ENCODE data around the gene ETV4.
"Not testable (repeated sequence)": the region's sequence is repeated elsewhere in the genome, so short reads cannot be mapped to it uniquely, and the experiment has no call there.

ETV4 gene

DNA sequence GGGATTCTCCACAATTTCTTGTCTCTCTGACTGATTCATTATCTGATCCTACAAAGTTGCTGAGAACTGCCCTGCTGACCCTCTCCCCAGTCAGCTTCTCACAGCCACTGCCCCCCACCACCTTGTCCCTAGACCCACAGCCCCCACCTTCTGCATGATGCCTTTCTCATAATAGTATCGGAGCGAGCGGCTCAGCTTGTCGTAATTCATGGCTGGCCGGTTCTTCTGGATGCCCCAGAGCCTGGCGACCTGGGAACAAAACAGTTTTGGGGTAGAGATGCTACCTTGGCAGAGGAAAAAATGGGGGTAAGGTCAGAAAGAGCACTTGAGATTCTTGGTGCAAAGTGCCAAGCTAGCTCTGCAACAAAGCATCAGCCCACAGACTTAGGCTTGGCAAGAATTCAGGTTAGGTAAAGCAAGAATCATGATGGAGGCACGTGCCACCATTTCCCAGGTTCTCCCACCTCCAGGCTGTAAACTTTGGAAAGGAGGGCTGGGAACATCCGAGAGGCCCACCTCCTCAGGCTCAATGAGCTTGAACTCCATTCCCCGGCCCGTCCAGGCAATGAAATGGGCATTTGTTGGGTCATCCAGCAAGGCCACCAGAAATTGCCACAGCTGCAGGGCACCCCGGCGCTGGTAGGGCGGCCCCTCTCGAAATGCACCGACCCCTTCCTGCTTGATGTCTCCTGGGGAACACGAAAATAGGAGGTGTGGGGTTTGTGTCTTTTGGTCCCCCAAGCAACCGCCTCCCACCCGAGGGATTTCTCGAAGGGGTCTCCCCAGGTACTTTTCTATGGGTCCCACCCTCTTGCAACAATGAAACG is 16.9 kb downstream of the ETV4 start:
- Mint-ChIP-seq H3K27ac (peak overlapping the region; percentile 16), H3K27me3 (no peaks in the 10 kb centered on the region), H3K9me3 (no peaks in the 10 kb centered on the region), H3K4me3 (no peak overlapping the region), H3K36me3 (peaks cover 30 to 39% of the 10 kb centered on the region in 2 donors), H3K4me1 (peaks cover 6 to 7% of the 10 kb centered on the region in 2 donors)
- DNase-seq (no peak), ATAC-seq (replicated peaks) (no peak)

- DNase-seq (no peak), ATAC-seq (replicated peaks) (no peak)
- no peak overlapping the region for H3K4me3 Mint-ChIP-seq
- no peak overlapping the region for H3K27ac Mint-ChIP-seq
- peaks cover 6 to 7% of the 10 kb centered on the region in 2 donors for H3K4me1 Mint-ChIP-seq
- H3K27me3 Mint-ChIP-seq, result no peaks in the 10 kb centered on the region
- H3K9me3 Mint-ChIP-seq, result no peaks in the 10 kb centered on the region
- peaks cover 30 to 43% of the 10 kb centered on the region in 2 donors for H3K36me3 Mint-ChIP-seq
Observed at GRCh38 chr17:43528319-43528987, 17.7 kb downstream of the ETV4 start.

- H3K27ac Mint-ChIP-seq, result no peak overlapping the region
- H3K27me3 Mint-ChIP-seq, result no peaks in the 10 kb centered on the region
- ATAC-seq (replicated peaks) (no peak), DNase-seq (no peak)
- no peaks in the 10 kb centered on the region for H3K9me3 Mint-ChIP-seq
- H3K4me1 Mint-ChIP-seq, result peaks cover 6 to 7% of the 10 kb centered on the region in 2 donors
- peaks cover 30 to 46% of the 10 kb centered on the region in 2 donors for H3K36me3 Mint-ChIP-seq
- H3K4me3 Mint-ChIP-seq, result no peak overlapping the region
Observed at GRCh38 chr17:43526886-43527648, 19.1 kb downstream of the ETV4 start.

DNA sequence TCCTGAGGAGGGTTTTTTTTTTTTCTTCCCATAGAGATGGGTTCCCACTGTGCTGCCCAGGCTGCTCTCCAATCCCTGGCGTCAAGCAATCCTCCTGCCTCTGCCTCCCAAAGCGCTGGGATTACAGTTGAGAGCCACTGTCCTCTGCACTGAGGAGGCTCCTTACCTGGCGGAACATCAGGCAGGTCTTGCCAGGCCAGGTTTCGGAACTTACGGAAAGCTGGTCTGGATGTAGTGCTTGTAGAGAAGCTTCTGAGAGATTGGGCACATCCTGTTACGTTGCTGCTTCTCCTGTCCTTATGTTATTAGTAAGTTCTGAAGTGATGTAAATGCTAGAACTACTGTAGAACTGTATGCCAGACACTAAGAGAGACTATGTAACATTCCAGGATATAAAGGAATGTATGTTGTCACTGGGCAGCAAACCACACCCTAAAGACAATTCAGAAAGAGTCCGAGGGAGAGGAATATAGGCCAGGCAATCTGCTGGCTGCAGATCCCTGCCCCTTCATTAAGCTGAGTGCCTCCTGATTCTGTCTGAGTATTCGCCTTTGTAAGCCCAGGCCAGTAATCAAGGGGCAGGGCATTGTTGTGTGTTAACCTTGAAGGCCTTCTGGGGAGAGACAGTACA is 21.1 kb downstream of the ETV4 start:
- Mint-ChIP-seq H3K27ac (peak overlapping the region; percentile 47), H3K36me3 (peaks cover 40 to 65% of the 10 kb centered on the region in 2 donors), H3K27me3 (no peaks in the 10 kb centered on the region), H3K9me3 (no peaks in the 10 kb centered on the region), H3K4me3 (no peak overlapping the region), H3K4me1 (peaks cover 4 to 9% of the 10 kb centered on the region in 2 donors)
- DNase-seq, result no peak
- no peak for ATAC-seq (replicated peaks)

DNA sequence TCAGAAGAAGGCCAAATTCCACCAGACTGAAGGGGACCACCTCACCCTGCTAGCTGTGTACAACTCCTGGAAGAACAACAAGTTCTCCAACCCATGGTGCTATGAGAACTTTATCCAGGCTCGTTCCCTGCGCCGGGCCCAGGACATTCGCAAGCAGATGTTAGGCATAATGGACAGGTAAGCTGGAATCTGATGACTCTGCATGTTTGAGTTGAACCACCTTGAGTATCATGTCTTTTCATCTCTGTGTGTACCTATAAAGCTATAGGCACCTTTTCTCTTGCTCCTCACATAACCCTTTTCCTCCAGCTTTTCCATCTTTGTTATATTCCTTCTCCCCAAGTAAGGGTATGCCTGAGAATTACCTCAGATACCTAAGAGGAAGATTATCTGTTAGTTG is 24.8 kb downstream of the ETV4 start:
- Mint-ChIP-seq H3K36me3 (peaks cover 47 to 69% of the 10 kb centered on the region in 2 donors), H3K27me3 (no peaks in the 10 kb centered on the region), H3K9me3 (no peaks in the 10 kb centered on the region), H3K4me1 (peaks cover 14 to 17% of the 10 kb centered on the region in 2 donors), H3K27ac (no peak overlapping the region), H3K4me3 (no peak overlapping the region)
- ATAC-seq (replicated peaks) (no peak), DNase-seq (no peak)

DNA sequence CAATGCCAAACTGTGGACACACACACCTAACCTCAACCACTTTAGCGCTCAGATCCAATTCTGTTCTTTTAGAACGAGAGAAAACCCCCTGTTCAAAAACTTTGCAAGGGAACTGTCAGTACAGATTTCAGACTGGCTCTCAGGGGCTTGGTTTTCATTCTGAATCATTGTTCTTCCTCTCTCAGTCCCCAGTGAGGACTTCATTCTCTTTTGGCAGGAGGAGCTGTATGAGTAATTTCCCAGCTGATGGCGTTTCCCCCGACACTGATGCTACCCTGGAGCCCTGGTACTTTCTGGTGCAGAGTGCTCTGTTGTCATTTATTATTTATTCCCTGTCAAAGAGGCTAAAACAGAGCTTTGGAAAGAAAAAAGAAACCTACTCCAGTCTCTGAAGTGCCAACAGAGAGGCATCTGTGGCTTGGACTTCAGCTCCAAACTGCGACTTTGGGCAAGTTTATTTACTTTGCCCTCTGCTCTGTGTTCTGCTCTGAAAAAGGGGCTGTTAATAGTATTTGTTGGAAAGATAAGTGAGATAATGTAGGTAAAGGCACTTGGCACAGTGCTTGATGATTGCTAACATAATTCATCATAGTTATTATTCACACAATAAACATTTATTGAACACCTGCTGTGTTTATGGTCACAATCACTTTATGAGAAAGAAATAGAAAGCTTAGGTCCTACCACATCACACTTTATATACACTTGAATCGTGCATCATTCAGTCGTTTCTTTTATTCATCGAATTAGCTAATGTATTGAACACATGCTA is 28.3 kb downstream of the ETV4 start:
- peak; percentile 21 for DNase-seq
- Mint-ChIP-seq H3K36me3 (peaks cover 38 to 57% of the 10 kb centered on the region in 2 donors), H3K9me3 (no peaks in the 10 kb centered on the region)

GRCh38 chr17:43517161-43517560 is 29.0 kb downstream of the ETV4 start:
- DNase-seq, result no peak
- Mint-ChIP-seq H3K27me3 (no peaks in the 10 kb centered on the region), H3K36me3 (peaks cover 44 to 62% of the 10 kb centered on the region in 2 donors), H3K9me3 (no peaks in the 10 kb centered on the region), H3K27ac (peak overlapping the region; percentile 9), H3K4me1 (peaks cover 14 to 18% of the 10 kb centered on the region in 2 donors), H3K4me3 (peak overlapping the region in 1 of 2 donors; percentile 19)
- peak; percentile 12 to 42 for ATAC-seq (replicated peaks)

More for the DNA sequence above, 28.3 kb downstream of the ETV4 start:
- Mint-ChIP-seq H3K27ac (peak overlapping the region; percentile 33), H3K4me1 (peaks cover 14 to 17% of the 10 kb centered on the region in 2 donors), H3K4me3 (no peak overlapping the region), H3K27me3 (no peaks in the 10 kb centered on the region)
- ATAC-seq (replicated peaks), result peak; percentile 78 to 97

DNA sequence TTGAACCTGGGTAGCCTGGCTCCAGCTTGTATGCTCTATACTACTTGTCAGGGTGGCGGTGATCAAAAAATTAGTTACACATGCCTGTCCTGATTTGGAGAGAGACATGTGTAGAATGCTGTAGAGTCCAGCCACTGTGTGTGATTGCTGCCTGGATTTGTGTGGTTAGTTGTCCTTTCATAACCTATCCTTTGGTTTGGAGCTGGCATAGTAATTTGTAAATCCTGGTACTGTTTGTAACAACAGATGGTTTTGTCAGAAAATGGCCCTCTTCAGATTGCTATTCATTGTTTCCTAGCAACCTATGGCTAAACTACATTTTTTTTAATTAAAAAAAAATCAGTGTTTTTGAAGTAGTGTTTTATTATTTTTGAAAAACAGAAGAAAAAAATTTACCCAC is 30.5 kb downstream of the ETV4 start:
- no peaks in the 10 kb centered on the region for H3K9me3 Mint-ChIP-seq
- H3K27me3 Mint-ChIP-seq, result no peaks in the 10 kb centered on the region
- ATAC-seq (replicated peaks), result no peak
- H3K36me3 Mint-ChIP-seq, result peaks cover 46 to 49% of the 10 kb centered on the region in 2 donors
- DNase-seq, result no peak
- no peak overlapping the region for H3K27ac Mint-ChIP-seq
- peaks cover 14 to 18% of the 10 kb centered on the region in 2 donors for H3K4me1 Mint-ChIP-seq
- H3K4me3 Mint-ChIP-seq, result no peak overlapping the region

- not testable (repeated sequence) for DNase-seq; H3K4me3 Mint-ChIP-seq; H3K27ac Mint-ChIP-seq; ATAC-seq (replicated peaks); H3K4me1 Mint-ChIP-seq; H3K9me3 Mint-ChIP-seq; H3K27me3 Mint-ChIP-seq
- H3K36me3 Mint-ChIP-seq, result peaks cover 41 to 42% of the 10 kb centered on the region in 2 donors
Observed at GRCh38 chr17:43511199-43511598, 34.9 kb downstream of the ETV4 start.

DNA sequence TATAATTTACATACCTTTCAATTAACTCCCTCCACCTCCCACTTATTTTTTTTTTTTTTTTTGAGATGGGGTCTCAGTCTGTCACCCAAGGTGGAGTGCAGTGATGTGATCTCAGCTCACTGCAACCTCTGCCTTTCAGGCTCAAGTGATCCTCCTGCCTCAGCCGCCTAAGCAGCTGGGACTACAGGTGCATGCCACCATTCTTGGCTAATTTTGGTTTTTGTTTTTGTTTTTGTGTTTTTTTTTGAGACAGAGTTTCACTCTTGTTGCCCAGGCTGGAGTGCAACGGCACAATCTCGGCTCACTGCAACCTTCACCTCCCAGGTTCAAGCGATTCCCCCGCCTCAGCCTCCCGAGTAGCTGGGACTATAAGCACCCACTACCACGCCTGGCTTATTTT is 36.7 kb downstream of the ETV4 start:
- H3K36me3 Mint-ChIP-seq, result peaks cover 42 to 50% of the 10 kb centered on the region in 2 donors
- not testable (repeated sequence) for H3K9me3 Mint-ChIP-seq

DNA sequence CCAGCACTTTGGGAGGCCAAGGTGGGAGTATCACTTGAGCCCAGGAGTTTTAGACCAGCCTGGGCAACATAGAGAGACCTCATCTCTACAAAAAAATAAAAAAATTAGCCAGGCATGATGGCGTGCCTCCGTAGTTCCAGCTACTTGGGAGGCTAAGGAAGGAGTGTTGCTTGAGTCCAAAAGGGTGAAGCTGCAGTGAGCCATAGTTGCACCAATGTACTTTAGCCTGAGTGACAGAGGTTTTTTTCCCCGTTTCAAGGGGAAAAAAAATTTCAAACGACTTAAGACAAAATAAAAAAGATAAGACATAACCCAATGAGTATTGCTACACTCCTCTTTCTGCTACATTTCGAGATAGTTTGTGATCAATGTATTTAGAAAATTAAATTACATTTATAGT is 55.5 kb downstream of the ETV4 start:
- DNase-seq (no peak), ATAC-seq (replicated peaks) (no peak)
- peaks cover 0 to 5% of the 10 kb centered on the region in 2 donors for H3K4me1 Mint-ChIP-seq
- H3K9me3 Mint-ChIP-seq, result no peaks in the 10 kb centered on the region
- H3K27me3 Mint-ChIP-seq, result no peaks in the 10 kb centered on the region
- no peak overlapping the region for H3K4me3 Mint-ChIP-seq
- H3K36me3 Mint-ChIP-seq, result peaks cover 27 to 50% of the 10 kb centered on the region in 2 donors
- H3K27ac Mint-ChIP-seq, result no peak overlapping the region

More for the DNA sequence above, 36.7 kb downstream of the ETV4 start:
- H3K4me3 Mint-ChIP-seq; DNase-seq; H3K27me3 Mint-ChIP-seq; H3K4me1 Mint-ChIP-seq; ATAC-seq (replicated peaks); H3K27ac Mint-ChIP-seq: not testable (repeated sequence)

DNA sequence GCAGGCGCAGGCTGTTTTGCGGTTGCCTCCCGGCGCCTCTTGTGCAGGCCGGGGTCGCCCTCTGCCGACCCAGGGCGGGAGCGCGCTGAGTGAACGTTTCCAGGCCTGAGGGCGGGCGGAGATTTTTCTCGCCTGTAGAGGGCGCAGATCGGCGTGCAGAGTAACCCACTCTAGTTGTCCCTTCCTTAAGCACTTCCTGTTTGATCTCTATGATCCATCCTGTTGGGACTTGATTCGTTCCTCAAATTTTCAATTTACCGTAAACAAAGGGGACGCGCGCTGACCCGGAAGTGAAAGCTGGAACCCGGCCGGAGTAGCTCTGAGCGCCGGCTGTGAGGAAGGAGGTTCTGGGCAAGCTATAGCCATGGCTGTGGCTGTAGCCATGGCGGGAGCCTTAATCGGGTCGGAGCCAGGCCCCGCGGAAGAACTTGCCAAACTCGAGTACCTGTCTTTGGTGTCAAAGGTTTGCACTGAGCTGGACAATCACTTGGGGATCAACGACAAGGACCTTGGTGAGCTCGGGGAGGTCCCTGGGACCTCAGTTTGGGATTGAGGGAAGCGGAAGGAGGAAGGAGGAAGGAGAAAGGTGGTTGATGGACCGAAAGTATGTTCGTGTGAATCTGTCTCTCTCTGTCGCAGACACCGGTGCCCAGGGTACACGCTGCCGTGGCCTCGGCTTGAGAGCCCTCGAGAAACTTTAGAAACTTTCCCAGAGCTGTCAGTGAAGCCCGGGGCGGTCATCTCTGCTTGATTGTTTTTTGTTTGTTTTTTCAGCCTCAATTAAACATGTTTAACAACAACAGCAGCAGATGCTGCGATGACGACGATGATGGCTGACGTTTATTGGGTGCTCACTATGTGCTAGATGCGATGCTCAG is 62.2 kb downstream of the ETV4 start, which contains the start of gene DHX8:
Gene DHX8, plus strand, starts transcription at position 302 of the 878 bp plus-strand sequence. Its CDS starts 63 bp downstream, at position 365.
- peak within 1 kb of the TSS; percentile 94 to 100 for H3K4me3 Mint-ChIP-seq
- peaks cover 12 to 16% of the 10 kb centered on the region in 2 donors for H3K4me1 Mint-ChIP-seq
- H3K27me3 Mint-ChIP-seq, result no peaks in the 10 kb centered on the region
- DNase-seq (peak; percentile 96), ATAC-seq (replicated peaks) (peak; percentile 97 to 98)
- H3K9me3 Mint-ChIP-seq, result no peaks in the 10 kb centered on the region
- peaks cover 2 to 8% of the 10 kb centered on the region in 2 donors for H3K36me3 Mint-ChIP-seq
- peak within 1 kb of the TSS; percentile 100 for H3K27ac Mint-ChIP-seq

All from stimulated activated naive B cell treated with anti-CD40 and anti-IgM and Interleukin-4, amounts not matched to agents 10 μg/mL and 1 μg/mL and 100 μg/mL, for 72 hours (primary cell).